BLaER1 (cell line): ENCODE results near the gene PISD.
A peak's percentile ranks its signal among the peaks of the same experiment; 100 is the strongest.
"Not testable (repeated sequence)": the region's sequence is repeated elsewhere in the genome, so short reads cannot be mapped to it uniquely, and the experiment has no call there.

Experiments
- H3K27ac ChIP-seq: shearing (Covaris generic); formaldehyde crosslinking; 2 replicates; pipeline ENCODE4 v1.8.1; 2022
- H3K27me3 ChIP-seq: shearing (Covaris generic); formaldehyde crosslinking; 2 replicates; pipeline ENCODE4 v1.8.1; 2022
- H3K36me3 ChIP-seq: shearing (Covaris generic); formaldehyde crosslinking; 2 replicates; pipeline ENCODE4 v1.8.1; 2022
- H3K4me1 ChIP-seq: shearing (Covaris generic); formaldehyde crosslinking; 2 replicates; pipeline ENCODE4 v1.8.1; 2022
- H3K4me2 ChIP-seq: shearing (Covaris generic); formaldehyde crosslinking; 2 replicates; pipeline ENCODE4 v1.8.1; 2022
- H3K4me3 ChIP-seq: shearing (Covaris generic); formaldehyde crosslinking; 2 replicates; pipeline ENCODE4 v1.8.1; 2022
- H3K9ac ChIP-seq: shearing (Covaris generic); formaldehyde crosslinking; 2 replicates; pipeline ENCODE4 v1.8.1; 2022
- H3K9me3 ChIP-seq: shearing (Covaris generic); formaldehyde crosslinking; 2 replicates; pipeline ENCODE4 v1.8.1; 2022
- H4K20me1 ChIP-seq: shearing (Covaris generic); formaldehyde crosslinking; 2 replicates; pipeline ENCODE4 v1.8.1; 2022
- Cebpa-rat ChIP-seq: shearing (Covaris generic); IDR thresholded peaks from 2 replicates; pipeline ENCODE4 v1.8.1; 2022

The PISD gene

DNA sequence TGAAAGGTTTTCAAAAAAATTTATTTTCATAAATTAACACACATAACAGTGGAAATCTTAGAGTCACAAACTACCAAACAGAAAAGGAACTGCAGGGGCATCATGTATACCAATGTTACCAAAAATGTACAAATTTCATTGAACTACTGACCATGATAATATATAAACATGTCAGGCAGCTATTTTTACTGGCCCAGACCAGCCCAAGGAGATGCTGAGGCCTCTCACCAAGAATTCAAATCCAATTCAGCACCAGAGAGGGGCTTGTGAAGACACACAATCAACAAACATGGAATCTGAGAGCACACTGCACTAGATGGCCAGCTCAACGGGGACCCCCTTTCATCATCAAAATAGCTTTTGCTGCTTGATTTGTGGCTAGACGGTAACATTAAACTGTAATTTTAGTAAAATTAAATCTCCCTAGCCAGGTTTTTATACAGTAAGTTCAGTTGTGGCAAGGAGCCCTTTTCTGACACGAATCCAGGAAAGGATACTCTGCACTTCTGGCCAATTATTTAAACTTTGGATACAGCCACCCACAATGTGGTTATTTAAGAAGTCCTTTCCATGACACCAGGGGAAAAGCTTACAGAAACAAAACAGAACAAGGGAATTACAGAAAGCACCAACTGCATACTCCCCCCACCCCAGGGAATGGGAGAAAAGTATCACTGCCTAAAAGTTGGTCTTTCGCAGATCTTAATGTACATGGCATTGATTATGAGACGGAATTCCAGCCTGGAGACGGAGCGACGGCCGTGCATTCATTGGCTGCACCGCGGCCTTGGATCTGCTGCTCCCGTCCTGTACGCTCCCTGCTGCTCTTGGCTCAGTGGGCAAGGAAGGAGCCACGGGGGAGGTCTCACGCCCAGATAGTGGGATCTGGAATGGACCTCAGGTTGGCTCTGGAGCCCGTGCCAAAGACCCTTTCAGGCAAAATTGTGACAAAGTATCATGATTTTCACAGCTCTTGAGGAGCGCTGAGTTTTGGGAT lies 19.6 kb upstream of the PISD start:
- Histone ChIP-seq H3K4me2 (no peak overlapping the region), H3K27ac (no peak overlapping the region), H3K9ac (no peak overlapping the region), H3K27me3 (no peaks in the 10 kb centered on the region), H3K36me3 (peaks cover 48% of the 10 kb centered on the region), H3K4me3 (no peak overlapping the region), H3K4me1 (peaks cover 1% of the 10 kb centered on the region), H4K20me1 (0 out of 2 replicates have a peak, but pooled peaks cover 10% of the 10 kb centered on the region), H3K9me3 (no peaks in the 10 kb centered on the region)
- no peak for TF ChIP-seq Cebpa-rat

DNA sequence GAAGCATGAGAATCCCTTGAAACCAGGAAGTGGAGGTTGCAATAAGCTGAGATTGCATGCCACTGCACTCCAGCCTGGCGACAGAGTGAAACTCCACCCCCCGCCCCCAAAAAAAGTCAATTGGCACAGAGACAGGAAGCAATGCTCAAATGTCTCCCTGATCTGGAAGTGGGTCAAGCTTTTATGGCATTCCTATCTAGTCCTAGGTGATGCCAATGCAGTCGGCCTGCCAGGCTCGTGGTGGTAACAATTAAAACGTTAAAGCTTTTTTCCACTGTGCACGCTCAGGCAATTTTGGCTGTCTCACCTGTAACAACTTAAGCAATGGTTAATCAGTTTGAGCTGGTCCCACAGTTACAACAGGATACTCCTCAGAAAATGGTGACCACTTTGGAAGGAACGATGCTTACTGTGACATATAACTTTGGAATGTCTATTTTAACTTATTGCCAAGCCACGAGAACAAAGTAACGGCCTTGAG lies 18.9 kb upstream of the PISD start:
- H3K4me2 ChIP-seq = no peak overlapping the region
- H3K36me3 ChIP-seq = peaks cover 41% of the 10 kb centered on the region
- 0 out of 2 replicates have a peak, but pooled peaks cover 10% of the 10 kb centered on the region for H4K20me1 ChIP-seq
- H3K9me3 ChIP-seq = no peaks in the 10 kb centered on the region
- H3K4me1 ChIP-seq = peaks cover 9% of the 10 kb centered on the region
- no peak overlapping the region for H3K9ac ChIP-seq
- no peak overlapping the region for H3K27ac ChIP-seq
- H3K4me3 ChIP-seq = no peak overlapping the region
- no peaks in the 10 kb centered on the region for H3K27me3 ChIP-seq
- TF ChIP-seq Cebpa-rat = no peak

GRCh38 chr22:31678748-31679147 lies 16.7 kb upstream of the PISD start:
- Histone ChIP-seq H3K4me3 (no peak overlapping the region), H3K9ac (no peak overlapping the region), H3K9me3 (no peaks in the 10 kb centered on the region), H3K27me3 (no peaks in the 10 kb centered on the region), H3K36me3 (peaks cover 19% of the 10 kb centered on the region), H4K20me1 (no peaks in the 10 kb centered on the region), H3K4me2 (no peak overlapping the region), H3K27ac (no peak overlapping the region), H3K4me1 (peaks cover 20% of the 10 kb centered on the region)
- TF ChIP-seq Cebpa-rat = no peak

DNA sequence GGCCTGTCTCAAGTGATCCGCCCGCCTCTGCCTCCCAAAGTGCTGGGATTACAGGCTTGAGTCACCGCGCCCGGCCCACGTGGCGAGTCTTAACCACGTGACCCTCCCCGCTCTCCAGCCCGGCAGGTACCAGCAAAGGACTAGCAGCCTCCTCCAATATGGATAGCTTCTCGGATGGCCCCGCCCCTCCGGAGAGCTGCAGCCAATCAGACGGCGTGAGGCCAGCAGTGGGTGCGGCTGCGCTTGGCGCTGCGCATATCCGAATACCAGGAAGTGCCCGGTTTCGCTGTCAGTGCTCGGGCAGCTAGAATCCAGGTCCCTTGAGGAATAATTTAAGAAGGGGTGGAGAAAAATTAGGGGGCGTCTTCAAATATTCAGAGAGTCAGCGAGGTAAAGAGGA lies 14.7 kb upstream of the PISD start:
- Histone ChIP-seq H4K20me1 (no peaks in the 10 kb centered on the region), H3K27ac (peak overlapping the region; percentile 42; the same call in 1 of the 2 replicates), H3K4me2 (peak overlapping the region; percentile 73), H3K27me3 (no peaks in the 10 kb centered on the region), H3K4me3 (peak overlapping the region; percentile 64), H3K36me3 (no peaks in the 10 kb centered on the region), H3K9me3 (peaks cover 4% of the 10 kb centered on the region; the same call in 1 of the 2 replicates), H3K9ac (peak overlapping the region; percentile 66; the same call in 1 of the 2 replicates), H3K4me1 (peaks cover 26% of the 10 kb centered on the region)
- no peak for TF ChIP-seq Cebpa-rat

DNA sequence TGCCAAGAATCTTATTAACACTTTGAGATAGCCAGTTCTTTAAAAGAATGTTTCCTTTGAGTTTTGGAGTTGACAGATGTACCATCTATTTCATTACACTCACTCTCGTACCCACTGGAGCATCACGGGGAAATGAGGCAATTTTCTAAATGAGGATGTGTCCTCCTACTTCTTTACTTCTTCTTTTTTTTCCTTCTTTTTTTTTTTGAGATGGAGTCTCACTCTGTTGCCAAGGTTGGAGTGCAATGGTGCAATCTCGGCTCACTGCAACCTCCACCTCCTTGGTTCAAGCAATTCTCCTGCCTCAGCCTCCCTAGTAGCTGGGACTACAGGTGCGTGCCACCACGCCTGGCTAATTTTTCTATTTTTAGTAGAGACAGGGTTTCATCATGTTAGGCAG lies 12.2 kb upstream of the PISD start:
- peak; percentile 45; the same call in 1 of the 2 replicates for TF ChIP-seq Cebpa-rat
- H3K27ac ChIP-seq = peak overlapping the region; percentile 63
- peak overlapping the region; percentile 48 for H3K4me2 ChIP-seq
- peaks cover 26% of the 10 kb centered on the region for H3K4me1 ChIP-seq
- H3K9ac ChIP-seq, H3K9me3 ChIP-seq, H3K4me3 ChIP-seq, H4K20me1 ChIP-seq, H3K36me3 ChIP-seq, H3K27me3 ChIP-seq: not testable (repeated sequence)

GRCh38 chr22:31668849-31669248 lies 6.8 kb upstream of the PISD start:
- H4K20me1 ChIP-seq, H3K27me3 ChIP-seq, H3K9ac ChIP-seq, H3K4me1 ChIP-seq, H3K27ac ChIP-seq, H3K9me3 ChIP-seq, H3K36me3 ChIP-seq, H3K4me2 ChIP-seq, H3K4me3 ChIP-seq: not testable (repeated sequence)

- no peaks in the 10 kb centered on the region for H3K36me3 ChIP-seq
- no peaks in the 10 kb centered on the region for H3K27me3 ChIP-seq
- H3K9me3 ChIP-seq = no peaks in the 10 kb centered on the region
- H3K4me3 ChIP-seq = peak overlapping the region; percentile 84
- TF ChIP-seq Cebpa-rat = no peak
- H3K4me2 ChIP-seq = peak overlapping the region; percentile 66
- peaks cover 20% of the 10 kb centered on the region for H4K20me1 ChIP-seq
- H3K4me1 ChIP-seq = peaks cover 23% of the 10 kb centered on the region
- H3K9ac ChIP-seq = no peak overlapping the region; the same call in 1 of the 2 replicates
- 0 out of 2 replicates have a peak overlapping the region, but pooled peaks have one; percentile 5 for H3K27ac ChIP-seq
Observed at GRCh38 chr22:31662668-31663037, 638 bp upstream of the PISD start.

DNA sequence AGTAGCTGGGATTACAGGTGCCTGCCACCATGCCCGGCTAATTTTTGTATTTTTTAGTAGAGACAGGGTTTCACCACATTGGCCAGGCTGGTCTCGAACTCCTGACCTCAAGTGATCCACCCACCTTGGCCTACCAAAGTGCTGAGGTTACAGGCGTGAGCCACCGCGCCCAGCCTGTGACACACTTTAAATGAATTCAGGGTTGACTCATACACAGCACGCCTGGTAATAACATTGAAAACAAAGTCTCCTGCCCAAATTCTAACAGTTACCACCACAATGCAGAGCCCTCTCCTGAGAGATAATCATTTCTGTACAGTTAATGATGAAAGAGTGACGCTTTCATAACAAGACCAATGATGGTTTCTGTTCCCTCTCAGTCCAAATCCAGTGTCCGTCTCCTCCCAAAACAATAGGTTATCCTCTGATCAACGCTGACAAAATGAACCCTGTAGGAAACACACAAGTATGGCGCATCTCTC lies 1.1 kb downstream of the PISD start:
- Histone ChIP-seq H4K20me1 (peaks cover 28% of the 10 kb centered on the region), H3K4me2 (peak overlapping the region; percentile 83), H3K9ac (peak overlapping the region; percentile 78; the same call in 1 of the 2 replicates), H3K4me3 (peak overlapping the region; percentile 84), H3K4me1 (peaks cover 23% of the 10 kb centered on the region)
- not testable (repeated sequence) for H3K27me3 ChIP-seq, H3K36me3 ChIP-seq, H3K27ac ChIP-seq, H3K9me3 ChIP-seq

DNA sequence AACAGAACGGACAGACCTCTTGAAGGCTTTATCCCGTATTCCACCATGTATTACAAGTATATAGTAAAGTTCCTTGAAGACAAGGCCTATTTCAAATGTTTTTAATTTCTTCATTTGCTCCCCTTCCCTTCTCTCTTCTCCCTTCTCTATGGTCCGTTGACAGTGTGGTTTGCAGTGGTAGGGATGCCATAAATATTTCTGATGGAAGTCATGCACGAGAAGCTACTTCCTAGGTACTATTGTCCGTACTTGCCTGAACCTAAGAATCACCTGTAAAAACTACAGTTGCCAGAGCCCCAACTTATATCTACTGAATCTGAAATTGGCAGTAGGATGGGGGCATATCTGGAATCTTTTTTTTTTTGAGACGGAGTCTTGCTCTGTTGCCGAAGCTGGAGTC lies 2.8 kb downstream of the PISD start:
- peaks cover 35% of the 10 kb centered on the region for H4K20me1 ChIP-seq
- H3K27me3 ChIP-seq = no peaks in the 10 kb centered on the region
- TF ChIP-seq Cebpa-rat = no peak
- peaks cover 23% of the 10 kb centered on the region for H3K4me1 ChIP-seq
- no peak overlapping the region for H3K27ac ChIP-seq
- H3K36me3 ChIP-seq = no peaks in the 10 kb centered on the region
- H3K9me3 ChIP-seq = no peaks in the 10 kb centered on the region
- no peak overlapping the region for H3K4me3 ChIP-seq
- no peak overlapping the region for H3K4me2 ChIP-seq
- H3K9ac ChIP-seq = no peak overlapping the region; the same call in 1 of the 2 replicates

- H3K9ac ChIP-seq = no peak overlapping the region
- H3K4me1 ChIP-seq = 0 out of 2 replicates have a peak, but pooled peaks cover 2% of the 10 kb centered on the region
- H3K27me3 ChIP-seq = no peaks in the 10 kb centered on the region
- H3K36me3 ChIP-seq = peaks cover 11% of the 10 kb centered on the region
- peaks cover 64% of the 10 kb centered on the region for H4K20me1 ChIP-seq
- no peak for TF ChIP-seq Cebpa-rat
- H3K4me3 ChIP-seq = no peak overlapping the region
- H3K27ac ChIP-seq = no peak overlapping the region
- H3K9me3 ChIP-seq = no peaks in the 10 kb centered on the region
- no peak overlapping the region for H3K4me2 ChIP-seq
Observed at GRCh38 chr22:31654408-31654807, 7.6 kb downstream of the PISD start.
